HG02642 (cell line): ENCODE data around the gene FAM162A.

Experiments used
- ATAC-seq: cut with Tn5 transposase; IDR thresholded peaks from one replicate; pipeline ENCODE4 v1.9.1; 2021; ENCODE audit warnings: mild to moderate bottlenecking; ENCODE audit not compliant: unreplicated experiment, poor library complexity

FAM162A gene, protein sequence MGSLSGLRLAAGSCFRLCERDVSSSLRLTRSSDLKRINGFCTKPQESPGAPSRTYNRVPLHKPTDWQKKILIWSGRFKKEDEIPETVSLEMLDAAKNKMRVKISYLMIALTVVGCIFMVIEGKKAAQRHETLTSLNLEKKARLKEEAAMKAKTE

DNA sequence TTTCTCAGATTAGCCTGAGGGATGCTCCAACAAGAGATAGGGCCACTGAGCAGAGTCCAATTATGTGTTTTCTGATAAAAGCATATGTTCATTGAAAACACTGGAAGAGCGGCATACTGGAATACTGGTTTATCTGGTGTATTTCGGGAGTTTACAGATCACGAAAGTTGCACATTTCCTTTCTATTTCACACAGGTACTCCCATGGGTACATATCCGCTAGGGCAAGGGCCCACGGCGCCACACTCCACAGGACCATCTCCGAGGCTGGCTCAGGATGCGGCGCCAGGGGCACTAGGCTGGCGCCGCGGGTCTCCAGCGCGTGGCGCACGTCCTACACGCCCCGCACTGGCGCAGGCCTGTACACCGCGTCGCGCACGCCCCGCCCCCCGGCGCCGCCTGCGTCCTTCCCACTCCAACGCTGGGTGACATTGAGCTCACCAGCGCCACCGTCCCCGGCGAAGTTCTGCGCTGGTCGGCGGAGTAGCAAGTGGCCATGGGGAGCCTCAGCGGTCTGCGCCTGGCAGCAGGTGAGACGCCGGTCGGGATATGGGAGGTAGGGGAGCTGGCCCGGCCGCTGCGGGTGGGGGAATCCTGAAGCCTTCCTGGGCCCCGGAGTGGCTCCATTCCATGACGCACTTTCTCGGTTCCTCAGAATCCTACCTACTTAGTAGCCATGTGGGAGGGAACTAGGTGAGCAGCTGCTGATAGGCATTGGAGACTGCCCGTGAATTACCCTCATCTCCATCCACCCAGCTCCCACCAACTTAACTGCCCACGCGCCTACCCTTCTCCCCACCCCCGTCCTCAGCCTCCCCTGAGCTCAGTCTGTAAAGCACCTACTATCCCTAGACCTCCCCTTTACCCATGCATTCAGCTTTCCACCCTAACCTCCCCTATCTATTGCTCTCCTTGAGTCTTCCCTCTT, at the start of gene FAM162A:
Gene FAM162A (plus strand): TSS at position 412 of the 927 bp plus-strand sequence. CDS start 84 bp downstream, at position 496.
- peak; percentile 94 for ATAC-seq

- ATAC-seq: no peak
Measured at GRCh38 chr3:122342803-122343202, 41.2 kb upstream of the FAM162A start.

- ATAC-seq: no peak
Measured at GRCh38 chr3:122343654-122344053, 40.3 kb upstream of the FAM162A start.

DNA sequence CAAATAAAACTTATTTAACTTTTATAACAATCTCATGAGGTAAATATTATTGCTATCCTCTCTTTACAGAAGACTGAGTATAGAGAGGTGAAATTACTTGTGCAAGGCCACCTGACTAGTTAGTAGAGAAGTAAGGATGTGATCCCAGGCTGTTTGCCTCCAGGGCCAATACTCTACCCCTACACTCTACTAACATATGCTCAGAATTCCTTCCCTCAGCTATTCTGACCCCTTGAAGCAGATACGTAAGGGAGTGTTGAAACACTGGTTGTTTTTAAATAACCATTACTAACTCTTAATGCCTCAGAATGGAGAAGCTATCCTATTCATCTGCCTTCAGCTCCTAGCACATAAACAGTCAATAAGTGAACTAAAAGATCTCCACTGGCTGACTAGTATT, 34.8 kb upstream of the FAM162A start:
- ATAC-seq: no peak

- no peak for ATAC-seq
Measured at GRCh38 chr3:122350814-122351418, 33.1 kb upstream of the FAM162A start.

GRCh38 chr3:122351612-122352011, 32.4 kb upstream of the FAM162A start:
- no peak for ATAC-seq

DNA sequence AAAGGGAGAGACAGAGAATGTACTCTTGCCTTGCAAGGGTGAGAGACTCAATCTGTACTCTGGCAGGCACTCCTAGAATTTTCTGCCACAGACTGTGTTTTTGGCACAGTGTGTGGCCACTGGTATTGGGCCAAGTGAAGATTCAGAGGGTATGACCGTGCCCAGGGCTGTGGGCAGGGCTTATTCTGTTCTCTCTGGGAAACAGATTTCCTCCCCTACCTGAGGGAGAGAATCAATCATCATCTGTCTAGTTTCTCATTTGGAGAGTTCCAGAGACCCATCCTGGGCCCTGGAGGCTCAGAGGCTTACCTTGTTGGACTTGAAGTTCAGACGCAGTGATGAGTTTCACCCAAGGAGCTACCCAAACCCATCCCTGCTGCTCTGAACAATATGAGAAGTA, 30.8 kb upstream of the FAM162A start:
- no peak for ATAC-seq

- no peak for ATAC-seq
Measured at GRCh38 chr3:122353893-122354401, 30.0 kb upstream of the FAM162A start.

DNA sequence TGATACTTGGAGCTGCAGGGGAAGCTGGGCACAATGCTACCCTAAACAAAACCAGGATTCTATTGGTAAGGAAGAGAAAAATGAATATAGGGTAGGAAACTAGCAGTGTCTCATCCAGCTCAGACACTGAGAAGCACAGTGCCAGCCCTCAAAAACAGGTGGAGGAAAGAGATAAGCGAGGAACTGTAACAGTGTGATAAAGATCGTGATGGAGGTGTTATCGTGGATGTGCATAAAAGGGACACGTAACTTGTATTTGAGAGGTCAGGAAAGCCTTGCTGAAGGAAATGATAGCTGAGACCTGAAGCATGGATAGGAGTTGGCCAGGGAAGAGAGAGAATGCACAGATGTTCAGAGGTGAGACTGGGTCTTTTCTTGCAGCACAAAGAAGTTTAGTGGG, 28.4 kb upstream of the FAM162A start:
- no peak for ATAC-seq

- ATAC-seq: no peak
Measured at GRCh38 chr3:122356402-122356801, 27.6 kb upstream of the FAM162A start.

- ATAC-seq: no peak
Measured at GRCh38 chr3:122357828-122358702, 25.9 kb upstream of the FAM162A start.

DNA sequence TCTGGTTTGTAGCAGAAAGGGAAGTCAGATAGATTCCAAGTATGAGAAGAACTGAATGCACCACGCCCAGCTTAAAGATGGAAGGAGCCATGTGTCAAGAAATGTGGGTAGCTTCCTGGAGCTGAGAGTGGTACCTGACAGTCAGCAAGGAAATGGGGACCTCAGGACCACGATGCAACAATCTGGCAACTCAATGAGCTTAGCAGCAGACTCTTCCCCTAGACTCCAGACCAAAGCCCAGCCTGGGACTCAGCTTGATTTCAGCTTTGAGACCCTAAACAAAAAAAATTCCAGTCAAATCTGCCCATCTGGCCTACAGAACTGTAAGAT, 25.3 kb upstream of the FAM162A start:
- no peak for ATAC-seq

DNA sequence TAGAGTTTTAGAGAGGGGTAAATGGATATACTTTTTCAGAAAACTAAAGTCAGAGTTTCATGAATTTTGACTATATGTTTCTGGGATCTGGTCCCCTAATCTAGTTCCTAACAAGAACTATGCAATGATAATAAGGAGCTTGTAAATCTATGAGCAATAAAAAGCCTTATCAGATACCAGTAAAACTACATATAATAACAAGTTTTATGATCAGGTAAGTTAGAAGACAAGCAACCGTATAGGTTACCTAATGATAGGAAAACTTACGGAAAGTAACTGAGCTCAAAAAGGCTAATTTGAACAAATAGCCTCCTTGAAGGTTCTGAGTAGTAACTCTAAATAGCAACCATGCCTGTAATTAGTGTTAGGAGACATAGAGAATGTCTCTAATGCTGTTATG, 22.0 kb upstream of the FAM162A start:
- no peak for ATAC-seq

DNA sequence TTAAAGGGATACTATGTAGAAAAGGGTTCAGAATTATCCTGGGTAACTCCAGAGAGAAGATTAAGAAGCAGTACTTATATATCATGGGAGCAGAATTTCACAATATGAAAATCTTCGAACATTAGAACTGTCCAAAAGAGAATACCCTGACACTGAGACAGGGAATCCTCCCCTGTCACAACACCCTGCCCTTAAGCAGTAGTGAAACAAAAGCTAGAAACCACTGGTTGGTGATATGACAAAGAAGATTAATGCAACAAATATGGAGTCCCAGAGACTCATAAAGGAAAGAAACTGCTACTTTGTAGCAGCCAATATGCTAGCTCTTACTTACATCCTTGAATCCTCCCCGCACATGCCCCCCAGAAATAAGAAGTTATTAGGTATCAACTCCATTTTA, 19.5 kb upstream of the FAM162A start:
- no peak for ATAC-seq

DNA sequence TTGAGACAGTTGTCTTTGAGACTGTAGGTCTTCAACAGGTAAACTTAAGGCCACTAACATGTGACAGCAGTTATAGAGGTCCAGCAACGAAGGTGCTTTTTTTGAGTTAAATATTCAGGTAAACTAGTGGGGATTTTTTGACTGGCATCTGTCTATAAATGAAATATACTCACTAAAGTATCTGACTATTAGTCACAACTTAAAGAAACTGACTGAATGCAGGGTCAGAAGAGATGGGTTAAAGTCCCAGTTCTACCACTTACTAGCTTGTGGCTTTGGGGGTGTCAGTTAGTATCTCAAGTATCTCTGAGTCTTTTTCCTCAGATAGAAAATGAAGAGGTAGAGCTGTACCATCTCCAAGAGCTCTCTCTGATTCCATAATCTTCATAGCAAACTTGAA, 18.9 kb upstream of the FAM162A start:
- peak; percentile 23 for ATAC-seq

DNA sequence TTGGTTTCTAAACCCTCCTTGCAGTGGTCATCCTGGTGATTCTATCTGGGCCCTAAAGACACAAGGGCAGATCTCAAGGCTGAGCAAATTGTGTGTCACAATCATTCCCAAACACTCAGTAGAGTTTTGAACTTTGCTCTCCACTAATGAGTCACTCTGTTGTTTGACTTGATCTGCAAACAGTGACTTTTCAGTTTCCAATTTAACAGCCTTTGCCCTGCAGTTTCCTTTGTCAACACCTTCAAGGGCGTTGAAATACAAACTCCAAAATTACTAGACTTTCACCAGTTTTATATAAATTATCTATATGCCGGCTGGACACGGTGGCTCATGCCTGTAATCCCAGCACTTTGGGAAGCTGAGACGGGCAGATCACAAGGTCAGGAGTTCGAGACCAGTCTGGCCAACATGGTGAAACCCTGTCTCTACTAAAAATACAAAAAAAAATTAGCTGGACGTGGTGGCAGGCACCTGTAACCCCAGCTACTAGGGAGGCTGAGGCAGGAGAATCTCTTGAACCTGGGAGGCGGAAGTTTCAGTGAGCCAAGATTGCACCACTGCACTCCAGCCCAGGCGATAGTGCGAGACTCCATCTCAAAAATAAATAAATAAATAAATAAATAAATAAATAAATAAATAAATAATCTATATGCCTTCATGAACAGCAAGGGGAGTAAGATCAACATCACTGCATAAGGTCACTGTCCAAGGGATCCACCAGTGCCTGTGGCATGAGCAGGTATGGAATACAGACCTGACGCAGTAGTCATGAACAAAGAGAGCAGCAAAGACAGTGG, 18.2 kb upstream of the FAM162A start:
- peak; percentile 48 for ATAC-seq

DNA sequence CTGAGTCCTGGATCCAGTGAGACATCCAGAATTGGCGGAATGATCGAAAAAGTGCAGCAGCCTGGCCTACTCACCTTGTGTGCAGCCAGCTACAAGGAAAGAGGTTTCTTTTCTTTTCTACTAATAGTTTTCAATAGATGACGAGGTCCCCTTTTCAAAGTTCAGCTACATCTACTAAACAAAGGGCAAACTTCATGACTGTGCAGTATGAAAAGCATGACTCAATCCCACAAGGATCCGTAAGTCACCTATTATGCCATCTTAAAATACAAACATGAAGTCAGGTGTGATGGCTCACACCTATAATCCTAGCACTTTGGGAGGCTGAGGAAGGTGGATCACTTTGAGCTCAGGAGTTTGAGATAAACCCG, 17.6 kb upstream of the FAM162A start:
- no peak for ATAC-seq

GRCh38 chr3:122374034-122374433, 9.9 kb upstream of the FAM162A start:
- ATAC-seq: no peak

GRCh38 chr3:122377975-122378374, 6.0 kb upstream of the FAM162A start:
- no peak for ATAC-seq
